Fibroblast of the aortic adventitia (primary cell): Measurements from ENCODE around the gene NUDT8. TPM values are rescaled to one million over a fixed set of nuclear protein-coding genes. Genes with fewer than 3 reads are reported as not detected.
A peak's percentile ranks its signal among the peaks of the same experiment; 100 is the strongest.
"Not testable (repeated sequence)": the region's sequence is repeated elsewhere in the genome, so short reads cannot be mapped to it uniquely, and the experiment has no call there.

Source experiments
- DNase-seq: peaks from one replicate; pipeline ENCODE4 v3.0.0-alpha.2; 2010; ENCODE audit warnings: low read depth
- H3K4me3 ChIP-seq: 2 replicates; pipeline ENCODE4 v1.5.1; 2011; ENCODE audit warnings: low read depth, mild to moderate bottlenecking, control low read depth, low read length, moderate library complexity
- total RNA-seq: library from RNA; depleted of rRNA; stranded (reverse); fragments of >200 nt; gene quantifications from 2 replicates; pipeline ENCODE4 v1.2.3, GENCODE V29; 2012; ENCODE audit warnings: low replicate concordance
- TF ChIP-seq, protein P1 (sequence below): IDR thresholded peaks from 2 replicates; pipeline ENCODE4 v1.5.1; 2011; ENCODE audit warnings: mild to moderate bottlenecking, low read length, control low read depth, inconsistent platforms; ENCODE audit not compliant: insufficient read depth

The NUDT8 gene
- total RNA-seq, 1 donor: 8.4 TPM

GRCh38 chr11:67619683-67620618, 9.8 kb downstream of the NUDT8 start:
- DNase-seq, H3K4me3 ChIP-seq: not testable (repeated sequence)

DNA sequence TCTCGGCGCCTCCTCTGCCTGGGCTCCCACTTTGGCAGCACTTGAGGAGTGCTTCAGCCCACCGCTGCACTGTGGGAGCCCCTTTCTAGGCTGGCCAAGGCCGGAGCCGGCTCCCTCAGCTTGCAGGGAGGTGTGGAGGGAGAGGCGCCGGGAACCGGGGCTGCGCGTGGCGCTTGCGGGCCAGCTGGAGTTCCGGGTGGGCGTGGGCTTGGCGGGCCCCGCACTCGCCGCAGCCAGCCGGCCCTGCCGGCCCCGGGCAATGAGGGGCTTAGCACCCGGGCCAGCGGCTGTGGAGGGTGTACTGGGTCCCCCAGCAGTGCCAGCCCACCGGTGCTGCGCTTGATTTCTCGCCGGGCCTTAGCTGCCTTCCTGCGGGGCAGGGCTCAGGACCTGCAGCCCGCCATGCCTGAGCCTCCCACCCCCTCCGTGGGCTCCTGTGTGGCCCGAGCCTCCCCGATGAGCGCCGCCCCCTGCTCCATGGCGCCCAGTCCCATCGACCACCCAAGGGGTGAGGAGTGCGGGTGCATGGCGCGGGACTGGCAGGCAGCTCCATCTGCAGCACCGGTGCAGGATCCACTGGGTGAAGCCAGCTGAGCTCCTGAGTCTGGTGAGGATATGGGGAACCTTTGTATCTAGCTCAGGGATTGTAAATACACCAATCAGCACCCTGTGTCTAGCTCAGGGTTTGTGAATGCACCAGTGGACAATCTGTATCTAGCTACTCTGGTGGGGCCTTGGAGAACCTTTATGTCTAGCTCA, 10.7 kb downstream of the NUDT8 start:
- H3K4me3 ChIP-seq, DNase-seq: not testable (repeated sequence)

DNA sequence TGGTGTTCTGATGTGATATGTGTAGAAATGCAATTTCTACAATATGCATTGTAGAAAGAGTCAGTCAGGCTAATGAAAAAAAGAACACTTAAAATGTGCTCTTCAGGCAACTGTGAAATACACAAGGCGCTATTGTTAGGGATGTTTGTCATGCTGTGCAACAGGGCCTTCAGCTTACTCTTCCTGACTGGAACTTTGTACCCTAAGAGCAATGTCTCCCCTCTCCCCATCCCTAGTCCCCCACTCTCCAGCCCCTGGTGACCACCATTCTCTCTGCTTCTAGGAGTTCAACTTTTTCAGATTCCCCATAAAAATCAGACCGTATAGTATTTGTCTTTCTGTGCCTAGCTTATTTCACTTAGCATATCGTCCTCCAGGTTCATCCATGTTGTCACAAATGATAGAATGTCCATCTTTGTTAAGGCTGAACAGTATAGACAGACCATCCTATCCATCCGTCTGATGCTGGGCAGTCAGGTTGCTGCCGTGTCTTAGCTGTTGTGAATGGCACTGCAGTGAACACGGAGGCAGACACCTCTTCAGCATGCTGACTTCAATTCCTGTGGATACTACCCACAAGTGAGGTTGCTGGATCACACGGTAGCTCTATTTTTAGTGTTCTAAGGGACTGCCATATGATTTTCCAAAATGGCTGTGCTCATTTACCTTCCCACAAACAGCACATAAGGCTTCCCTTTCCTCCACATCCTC, 12.3 kb downstream of the NUDT8 start:
- TF ChIP-seq, protein P1, sequence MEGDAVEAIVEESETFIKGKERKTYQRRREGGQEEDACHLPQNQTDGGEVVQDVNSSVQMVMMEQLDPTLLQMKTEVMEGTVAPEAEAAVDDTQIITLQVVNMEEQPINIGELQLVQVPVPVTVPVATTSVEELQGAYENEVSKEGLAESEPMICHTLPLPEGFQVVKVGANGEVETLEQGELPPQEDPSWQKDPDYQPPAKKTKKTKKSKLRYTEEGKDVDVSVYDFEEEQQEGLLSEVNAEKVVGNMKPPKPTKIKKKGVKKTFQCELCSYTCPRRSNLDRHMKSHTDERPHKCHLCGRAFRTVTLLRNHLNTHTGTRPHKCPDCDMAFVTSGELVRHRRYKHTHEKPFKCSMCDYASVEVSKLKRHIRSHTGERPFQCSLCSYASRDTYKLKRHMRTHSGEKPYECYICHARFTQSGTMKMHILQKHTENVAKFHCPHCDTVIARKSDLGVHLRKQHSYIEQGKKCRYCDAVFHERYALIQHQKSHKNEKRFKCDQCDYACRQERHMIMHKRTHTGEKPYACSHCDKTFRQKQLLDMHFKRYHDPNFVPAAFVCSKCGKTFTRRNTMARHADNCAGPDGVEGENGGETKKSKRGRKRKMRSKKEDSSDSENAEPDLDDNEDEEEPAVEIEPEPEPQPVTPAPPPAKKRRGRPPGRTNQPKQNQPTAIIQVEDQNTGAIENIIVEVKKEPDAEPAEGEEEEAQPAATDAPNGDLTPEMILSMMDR: no peak
- no peak for DNase-seq
- H3K4me3 ChIP-seq: no peak overlapping the region

- TF ChIP-seq, protein P1: no peak
- no peak for DNase-seq
- H3K4me3 ChIP-seq: no peak overlapping the region
Observed at GRCh38 chr11:67616431-67617242, 13.1 kb downstream of the NUDT8 start.

- no peak overlapping the region for H3K4me3 ChIP-seq
- TF ChIP-seq, protein P1: no peak
- no peak for DNase-seq
Observed at GRCh38 chr11:67615728-67616430, 13.9 kb downstream of the NUDT8 start.

DNA sequence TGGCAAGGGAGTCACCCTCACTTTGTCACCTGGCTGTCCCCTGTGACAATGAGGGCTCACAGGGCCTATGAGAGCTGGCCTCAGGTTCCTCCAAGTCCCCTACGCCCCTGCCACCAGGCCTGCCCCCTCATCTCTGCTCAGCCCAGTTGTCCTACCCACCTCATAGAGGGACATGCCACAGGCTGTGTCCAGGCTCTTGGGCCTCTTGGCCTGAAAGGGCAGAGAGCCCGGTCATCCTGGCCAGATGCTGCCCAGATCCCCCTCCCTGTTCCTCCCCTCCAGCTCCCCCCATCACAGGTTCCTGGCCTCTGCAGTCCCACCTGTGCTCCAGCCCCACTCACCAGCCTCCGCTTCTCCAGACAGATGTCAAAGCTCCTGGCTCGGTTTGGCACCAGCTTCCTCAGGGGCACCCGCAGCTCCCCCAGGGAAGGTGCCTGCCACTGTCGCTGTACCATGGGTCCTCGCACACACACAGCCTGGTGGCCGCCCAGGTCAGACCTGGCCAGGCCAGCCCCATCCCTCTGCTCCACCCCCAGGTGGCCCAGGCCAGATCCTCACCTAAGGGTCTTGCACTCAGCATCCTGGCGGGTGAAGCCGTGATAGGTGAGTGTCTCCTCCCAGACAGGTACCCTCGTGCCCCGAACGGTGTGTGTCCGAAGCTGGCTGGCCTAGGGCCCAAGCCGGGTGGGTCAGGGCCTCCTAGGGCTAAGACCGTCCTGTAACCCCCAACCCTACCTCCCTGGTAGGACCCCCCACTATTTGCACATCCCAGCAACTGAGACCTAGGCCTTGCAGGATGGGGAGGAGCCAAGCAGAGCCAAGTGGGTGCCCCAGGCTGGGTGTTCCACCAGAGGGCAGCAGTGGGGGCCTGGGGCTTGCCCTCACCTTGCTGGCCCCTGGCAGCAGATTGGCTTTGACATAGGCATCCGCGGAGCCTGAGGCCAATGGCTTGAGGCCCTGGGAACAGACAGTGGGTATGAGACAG, 14.7 kb downstream of the NUDT8 start:
- no peak for DNase-seq
- TF ChIP-seq, protein P1: peak; percentile 46
- no peak overlapping the region for H3K4me3 ChIP-seq
